ENCODE data around the gene SPCS1.
"Not testable (repeated sequence)": the region's sequence is repeated elsewhere in the genome, so short reads cannot be mapped to it uniquely, and the experiment has no call there.

Gene SPCS1

DNA sequence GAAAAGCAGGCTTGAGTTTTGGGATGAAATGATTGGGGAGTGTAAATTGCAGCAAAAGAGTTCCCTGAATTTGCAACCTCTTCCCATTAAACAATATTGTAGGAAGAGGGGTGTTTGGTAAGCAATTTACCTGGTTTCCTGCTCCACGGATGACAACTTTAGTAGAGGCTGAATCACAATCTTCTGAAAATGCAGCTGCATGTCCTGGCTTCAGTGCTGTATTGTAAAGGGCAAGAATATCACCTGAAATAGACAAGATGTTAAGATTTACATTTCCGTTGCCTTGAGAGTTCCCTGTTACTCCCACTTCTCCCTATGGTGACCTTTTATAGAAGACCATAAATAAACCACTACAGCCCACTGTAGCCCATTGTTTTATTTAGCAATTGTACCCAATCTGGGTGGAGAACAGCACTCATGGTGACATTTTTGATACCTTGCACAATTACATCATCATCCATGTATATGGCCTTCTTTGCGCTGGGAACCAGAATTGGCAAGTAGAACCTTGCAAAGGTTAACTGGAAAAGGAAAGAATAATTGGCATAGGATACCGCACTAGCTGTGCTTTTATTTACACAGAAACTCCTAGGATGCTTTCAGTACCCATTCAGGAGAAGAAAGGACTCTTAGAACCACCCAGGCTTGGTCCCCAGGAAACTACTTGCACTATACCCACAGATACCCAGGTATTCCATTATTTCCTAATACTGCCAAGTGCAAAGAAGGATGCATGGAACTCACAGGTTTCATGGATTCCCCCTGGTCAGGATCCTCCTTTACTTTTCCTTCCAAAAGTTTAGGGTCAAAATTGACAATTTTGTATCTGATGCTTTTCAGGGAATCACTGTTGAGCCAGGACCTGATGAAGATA, 9.9 kb upstream of the SPCS1 start:
- no peak for DNase-seq

DNA sequence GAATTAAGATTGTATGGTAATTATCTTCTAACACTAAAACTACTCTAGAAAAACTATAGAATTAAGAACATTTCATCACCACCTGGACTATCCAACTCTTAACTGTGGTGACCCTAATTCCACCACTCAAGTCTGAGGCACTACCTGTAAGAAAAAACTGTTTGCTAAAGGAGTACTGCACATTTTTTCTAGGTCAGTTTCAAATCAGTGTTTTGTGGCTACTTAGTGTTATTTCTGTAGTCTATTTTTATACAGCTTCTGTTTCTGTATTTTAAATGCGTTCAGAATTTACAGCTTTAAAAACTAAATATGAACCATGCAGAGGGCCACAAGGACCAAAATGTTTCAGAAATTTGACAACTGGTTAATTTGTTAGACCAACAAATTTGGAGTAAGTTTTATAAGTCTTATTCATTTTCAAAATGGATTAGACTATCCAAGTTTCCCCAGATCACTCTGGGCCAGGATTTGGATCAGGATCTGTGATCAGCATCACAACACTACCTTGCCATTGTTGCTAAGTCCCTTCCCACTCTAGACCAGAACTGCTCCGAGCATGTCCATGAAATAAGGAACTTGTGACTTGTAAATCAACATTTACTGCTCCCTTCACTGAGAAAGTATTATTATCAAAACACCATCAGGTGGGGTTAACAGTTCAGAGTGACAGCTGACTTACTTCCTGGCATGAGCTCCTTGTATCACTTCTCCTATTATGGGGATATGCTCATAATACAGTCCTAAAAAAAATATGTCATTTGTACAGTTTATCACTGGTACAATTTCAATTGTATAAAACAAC, 8.9 kb upstream of the SPCS1 start:
- DNase-seq, result peak in 1 of 2 donors; percentile 20

DNA sequence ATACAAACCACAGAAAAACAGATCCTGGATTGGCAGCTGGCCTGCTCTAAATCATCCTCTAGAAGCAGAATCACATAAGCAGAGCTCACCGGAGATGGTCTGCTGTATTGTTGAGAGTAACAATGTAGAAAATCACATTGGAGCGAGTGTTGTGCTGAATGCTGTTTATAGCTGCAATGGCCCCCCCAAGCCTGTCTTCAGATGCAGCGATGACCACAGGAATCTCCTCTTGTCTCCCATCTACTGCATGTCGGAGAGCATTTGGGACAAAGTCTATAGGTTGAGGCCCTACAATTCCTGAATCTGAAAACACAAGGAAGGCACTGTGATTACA, 8.3 kb upstream of the SPCS1 start:
- DNase-seq, result no peak

DNA sequence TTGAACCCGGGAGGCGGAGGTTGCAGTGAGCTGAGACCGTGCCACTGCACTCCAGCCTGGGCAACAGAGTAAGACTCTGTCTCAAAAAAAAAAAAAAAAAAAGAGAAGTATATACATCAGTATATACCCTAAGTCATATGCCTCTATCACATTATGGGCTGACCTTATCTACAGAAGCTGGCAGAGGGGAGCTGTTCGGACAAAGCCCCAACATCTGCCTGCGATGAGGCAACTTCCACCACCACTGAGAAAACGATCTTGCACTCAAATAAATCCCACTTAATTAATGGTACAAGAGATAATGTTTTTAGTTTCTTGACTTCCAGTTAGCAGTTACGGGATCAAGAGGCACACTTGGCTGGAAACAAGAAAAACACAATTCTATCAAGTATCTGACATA, 2.6 kb upstream of the SPCS1 start:
- DNase-seq, result no peak

DNA sequence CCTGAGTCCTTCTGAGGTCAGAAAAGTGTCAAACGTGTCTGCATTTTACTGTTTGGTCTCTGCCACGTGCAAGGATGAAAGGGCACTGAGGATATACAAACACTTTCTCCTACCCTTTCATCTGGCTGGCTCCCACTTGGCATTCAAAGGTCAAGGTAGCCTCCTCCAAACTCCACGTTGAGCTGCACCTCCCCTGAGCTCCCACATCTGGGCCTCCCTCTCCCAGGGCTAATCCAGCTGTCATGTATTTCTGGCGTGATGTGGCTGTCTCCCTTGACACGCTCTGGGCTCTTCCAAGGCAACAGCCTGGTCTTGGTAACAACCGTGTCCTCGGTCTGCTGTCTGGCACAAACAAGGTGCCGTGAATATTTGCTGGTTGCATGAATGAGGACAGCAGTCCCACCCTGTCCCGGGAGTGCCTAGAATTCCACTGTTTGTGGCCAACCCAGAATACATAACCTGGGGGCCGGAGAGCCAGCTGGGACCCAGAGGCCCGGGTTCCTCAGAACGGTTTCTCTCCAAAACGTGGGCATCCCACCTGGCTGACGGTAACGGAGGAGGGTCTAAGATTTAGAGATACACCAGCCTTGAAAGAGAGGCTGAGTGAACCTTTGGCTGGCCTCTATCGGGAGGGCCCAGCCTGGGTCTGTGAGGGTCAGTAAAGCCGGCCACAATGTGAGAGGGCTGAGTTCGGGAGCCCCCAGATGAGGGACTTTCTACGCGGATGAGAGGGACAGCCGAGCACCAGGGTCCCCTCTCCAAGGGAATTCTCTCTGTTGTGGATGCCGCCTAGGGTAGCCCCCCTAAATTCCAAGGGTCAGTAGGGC, 1.1 kb upstream of the SPCS1 start:
- no peak for DNase-seq

DNA sequence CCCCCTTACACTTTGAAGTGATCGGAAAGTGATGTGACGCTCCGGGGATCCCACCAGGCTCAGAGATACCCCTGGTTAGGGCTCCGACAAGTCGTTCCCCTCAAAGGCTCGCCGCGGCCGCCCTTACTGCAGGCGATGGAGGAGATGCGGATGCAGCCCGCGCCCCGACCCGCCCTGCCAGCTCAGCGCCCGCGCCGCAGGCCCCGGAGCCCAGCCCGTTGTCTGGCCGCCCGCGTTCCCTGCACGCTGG, 543 bp upstream of the SPCS1 start:
- no peak for DNase-seq

DNA sequence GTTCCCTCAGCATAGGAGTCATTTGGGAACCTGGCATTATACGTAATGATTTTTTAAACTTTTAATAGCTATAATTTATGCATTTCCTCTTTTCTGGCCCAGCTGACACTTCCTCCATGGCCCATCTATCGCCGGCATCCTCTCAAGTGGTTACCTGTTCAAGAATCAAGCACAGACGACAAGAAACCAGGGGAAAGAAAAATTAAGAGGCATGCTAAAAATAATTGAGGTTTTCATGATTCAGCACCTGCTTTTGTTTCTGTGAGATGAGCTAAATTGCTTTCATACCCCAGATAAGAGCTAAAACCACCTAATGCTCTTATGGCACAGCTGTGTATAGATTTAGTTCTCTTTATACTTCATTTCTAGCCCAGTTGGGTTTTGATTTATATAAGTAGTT, 1.7 kb downstream of the SPCS1 start:
- DNase-seq, result no peak

DNA sequence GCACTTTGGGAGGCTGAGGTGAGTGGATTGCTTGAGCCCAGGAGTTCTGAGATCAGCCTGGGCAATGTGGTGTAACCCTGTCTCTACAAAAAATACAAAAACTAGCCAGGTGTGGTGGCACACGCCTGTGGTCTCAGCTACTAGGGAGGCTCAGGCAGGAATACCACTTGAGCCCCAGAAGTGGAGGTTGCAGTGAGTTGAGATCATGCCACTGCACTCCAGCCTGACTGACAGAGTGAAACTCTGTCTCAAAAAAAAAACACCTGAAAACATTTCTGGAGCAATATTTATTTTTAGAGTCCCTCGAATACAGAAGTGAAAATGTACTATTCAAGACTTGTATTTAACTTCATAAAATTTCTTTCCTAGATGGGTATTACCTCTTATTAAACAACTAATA, 4.6 kb downstream of the SPCS1 start:
- no peak for DNase-seq

DNA sequence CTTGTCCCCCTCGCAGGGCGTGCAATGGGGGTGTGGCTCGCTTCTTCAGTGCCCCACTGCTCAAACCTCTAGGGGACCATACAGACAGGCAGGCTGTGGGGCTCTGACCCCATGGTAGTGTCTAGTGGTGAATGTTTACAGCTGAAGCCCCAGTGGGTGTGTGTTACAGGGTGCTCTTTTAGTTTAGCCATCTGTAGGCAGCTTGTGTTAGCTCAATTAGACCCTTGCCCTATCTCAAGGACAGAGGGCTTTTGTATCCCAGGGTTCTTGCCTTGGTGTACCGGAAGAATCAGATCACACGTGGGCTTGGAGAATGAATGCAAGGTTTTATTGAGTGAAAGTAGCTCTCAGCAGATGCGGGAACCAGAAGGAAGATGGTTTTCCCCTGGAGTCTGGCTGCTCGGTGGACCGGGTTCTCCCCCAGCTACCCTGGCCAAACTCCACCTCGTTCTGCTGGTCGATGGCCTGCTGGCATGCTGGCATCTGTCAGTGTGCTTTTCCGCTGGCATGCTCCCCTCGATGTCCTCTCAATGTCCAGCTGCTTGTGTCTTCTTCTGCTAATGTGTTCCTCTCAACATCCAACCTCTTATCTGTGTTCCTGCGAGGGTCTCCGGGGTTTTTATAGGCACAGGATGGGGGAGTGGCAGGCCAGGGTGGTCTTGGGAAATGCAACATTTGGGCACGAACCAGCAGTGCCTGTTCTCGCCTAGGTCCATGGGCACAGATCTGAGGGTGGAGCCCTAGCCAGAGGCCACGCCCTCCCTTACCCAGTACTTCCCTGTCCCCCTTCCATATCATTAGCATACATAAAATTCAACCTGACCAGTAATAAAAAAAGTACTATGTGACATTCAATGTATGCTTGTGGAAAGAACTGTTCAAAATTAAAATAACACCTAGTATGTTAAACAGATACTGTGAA, 6.6 kb downstream of the SPCS1 start:
- no peak for DNase-seq

DNA sequence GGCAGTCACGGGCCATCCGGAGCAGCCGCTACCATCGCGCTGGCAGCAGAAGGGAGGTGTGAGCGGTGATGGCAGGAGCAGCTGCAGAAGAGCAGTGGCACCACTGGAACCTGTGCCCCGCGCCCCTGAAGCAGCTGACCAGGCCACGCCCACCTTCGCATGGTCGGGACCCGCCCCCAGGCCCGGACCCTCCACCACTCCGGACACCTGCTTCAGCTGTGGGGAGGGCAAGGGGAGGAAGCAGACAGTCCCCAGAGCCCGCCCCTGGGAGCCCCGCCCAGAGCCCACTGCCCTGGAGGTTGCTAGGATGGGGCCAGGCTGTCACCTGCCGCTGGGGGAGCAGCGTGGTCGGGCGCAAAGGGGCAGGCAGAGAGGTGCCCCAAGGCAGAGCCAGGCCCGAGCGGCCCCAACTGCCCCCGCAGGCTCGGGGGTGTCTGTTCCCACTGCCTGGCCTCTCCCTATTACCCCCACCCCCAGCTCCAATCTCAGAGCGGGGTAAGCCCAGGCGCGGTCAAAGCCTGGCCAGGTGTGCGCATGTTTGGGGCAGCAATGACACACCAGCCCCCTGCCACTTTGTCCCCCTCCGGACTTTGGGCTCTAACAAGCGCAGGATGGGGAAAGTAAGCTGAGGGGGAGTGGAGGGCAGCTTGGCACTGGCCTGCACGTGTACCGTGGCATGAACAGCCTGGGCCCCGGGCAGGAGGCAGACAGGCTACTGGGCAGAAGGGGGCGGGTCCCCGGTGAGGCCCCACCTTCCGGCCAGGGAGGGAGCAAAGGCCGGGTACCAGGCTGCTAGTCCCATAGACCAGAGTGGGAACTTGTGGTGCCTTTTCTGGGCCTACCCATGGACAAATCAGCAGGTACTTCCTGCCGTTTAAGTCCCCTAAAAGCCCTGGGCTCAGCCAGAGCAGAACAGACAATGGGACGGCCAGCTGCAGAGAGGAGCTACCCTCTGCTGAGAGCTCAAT, 8.7 kb downstream of the SPCS1 start:
- no peak for DNase-seq

DNA sequence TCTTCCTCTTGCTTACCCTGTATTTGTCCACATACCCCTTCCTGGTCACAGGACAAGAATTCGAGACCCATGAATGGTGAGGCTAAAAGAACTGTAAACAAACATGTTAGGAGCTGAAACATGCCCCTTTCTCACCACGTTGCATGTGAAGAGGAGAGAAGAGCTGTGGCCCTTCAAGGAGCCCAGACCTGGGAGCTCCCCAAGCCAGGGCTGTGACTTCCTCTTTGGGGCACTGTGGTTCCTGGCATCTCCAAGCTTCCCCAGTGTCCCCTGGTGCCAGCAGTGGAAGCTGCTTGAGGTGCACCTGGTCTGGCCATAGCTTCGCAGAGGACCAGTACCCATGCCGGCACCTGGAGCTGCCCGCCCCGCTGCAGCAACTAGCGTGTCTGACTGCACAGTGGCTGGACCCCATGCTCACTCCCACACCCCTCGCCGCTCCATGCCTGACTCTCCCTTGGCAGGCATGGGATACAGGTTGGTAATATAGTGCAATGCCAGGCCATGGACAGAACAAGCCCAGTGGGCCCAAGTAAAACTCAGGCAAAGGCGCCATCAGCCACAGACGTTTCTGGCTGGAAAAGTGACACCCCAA, 9.9 kb downstream of the SPCS1 start:
- peak; percentile 20 to 35 for DNase-seq

DNA sequence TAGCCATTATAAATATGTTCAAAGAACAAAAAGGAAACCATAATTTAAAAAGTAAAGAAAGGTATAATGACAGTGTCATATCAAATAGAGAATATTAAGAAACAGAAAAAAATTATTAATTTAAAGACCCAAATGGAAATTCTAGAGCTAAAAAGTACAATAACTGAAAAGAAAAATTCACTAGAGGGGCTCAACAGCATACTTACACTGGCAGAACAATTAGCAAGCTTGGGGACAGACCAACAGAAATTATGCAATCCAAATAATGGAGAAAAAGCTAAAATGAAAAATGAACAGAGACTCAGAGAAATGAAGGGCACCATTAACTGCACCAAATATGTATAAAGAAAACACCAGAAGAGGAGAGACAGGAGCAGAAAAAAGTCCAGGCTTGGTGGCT, 13.7 kb downstream of the SPCS1 start:
- no peak for DNase-seq

DNA sequence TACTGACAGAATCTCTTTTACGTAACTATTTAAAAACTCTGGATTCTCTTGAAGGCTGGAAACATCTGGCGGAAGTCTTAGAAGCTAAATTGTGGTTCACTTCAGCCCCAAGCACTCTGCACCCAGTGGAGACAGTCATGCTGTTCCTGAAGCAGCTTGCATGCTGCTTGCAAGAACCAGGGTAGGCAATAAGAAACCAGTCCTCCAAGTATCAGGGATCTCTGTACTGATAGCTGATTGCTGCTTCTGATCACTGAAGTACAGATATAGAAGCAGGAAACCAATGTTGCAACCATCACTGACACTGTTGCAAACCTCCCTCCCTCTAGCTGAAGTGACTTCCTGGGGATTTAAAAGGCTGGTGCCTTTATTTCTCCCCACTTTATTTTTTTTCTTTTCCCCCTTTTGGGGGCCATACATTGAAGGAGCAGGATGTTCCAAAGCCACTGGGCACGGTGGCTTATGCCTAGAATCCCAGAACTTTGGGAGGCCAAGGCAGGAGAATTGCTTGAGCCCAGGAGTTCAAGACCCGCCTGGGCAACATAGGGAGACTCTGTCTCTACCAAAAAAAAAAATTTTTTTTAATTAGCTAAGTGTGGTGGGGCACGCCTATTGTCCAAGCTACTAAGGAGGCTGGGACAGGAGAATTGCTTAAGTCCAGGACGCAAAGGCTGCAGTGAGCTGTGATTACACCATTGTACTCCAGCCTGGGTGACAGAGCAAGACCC, 15.3 kb downstream of the SPCS1 start:
- DNase-seq, result peak; percentile 59 to 73

DNA sequence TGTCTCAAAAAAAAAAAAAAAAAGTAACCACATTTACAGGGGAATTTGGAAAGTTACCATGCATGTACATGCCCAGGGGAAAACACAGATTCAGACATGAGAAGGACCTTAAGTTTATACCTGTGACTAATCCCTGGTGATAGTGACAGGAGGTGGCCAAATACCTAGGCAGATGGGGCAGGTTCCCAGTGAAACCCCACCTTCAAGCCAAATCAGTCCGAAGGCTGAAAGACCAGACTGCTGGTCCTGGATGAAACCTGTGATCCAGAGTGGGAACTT, 15.8 kb downstream of the SPCS1 start:
- DNase-seq, result no peak

DNA sequence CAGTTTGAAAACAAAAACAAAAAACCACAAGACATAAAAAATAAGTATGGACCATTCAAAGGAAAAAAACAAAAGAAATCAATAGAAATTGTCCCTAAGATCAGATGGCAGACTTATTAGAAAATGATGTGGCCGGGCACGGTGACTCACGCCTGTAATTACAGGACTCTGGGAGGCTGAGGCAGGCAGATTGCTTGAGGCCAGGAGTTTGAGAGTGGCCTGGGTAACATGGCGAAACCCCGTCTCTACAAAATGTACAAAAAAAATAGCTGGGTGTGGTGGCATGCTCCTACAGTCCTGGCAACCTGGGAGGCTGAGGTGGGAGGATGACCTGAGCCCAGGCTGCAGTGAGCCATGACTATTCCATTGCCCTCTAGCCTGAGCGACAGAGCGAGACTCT, 16.6 kb downstream of the SPCS1 start:
- DNase-seq, result no peak

DNA sequence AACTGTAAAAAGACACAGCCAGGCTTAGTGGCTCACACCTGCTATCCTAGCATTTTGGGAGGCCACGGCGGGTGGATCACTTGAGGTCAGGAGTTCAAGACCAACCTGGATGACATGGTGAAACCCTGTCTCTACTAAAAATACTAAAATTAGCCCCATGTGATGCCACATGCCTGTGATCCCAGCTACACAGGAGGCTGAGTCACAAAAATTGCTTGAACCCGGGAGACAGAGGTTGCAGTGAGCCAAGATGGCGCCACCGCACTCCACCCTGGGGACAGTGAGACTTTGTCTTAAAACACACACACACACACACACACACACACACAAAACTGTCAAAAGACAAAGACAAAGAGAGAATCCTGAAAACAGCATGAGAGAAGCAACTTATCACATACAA, 18.0 kb downstream of the SPCS1 start:
- DNase-seq, result no peak

DNA sequence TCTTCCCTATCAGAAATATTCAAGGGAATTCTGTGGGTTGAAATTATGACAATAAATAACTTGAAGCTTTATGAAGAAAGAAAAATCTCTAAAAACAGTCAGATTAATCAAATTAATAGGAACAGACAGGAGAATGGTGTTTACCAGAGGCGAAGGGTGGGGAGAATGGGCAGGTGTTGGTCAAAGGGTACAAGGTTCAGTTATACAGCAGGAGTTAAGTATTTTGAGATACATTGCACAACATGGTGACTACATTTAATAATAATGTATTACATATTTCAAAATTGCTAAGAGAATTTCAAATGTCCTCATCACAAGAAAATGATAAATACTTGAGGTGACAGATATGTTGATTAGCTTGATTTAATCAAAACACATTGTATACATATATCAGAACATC, 18.6 kb downstream of the SPCS1 start:
- no peak for DNase-seq

DNA sequence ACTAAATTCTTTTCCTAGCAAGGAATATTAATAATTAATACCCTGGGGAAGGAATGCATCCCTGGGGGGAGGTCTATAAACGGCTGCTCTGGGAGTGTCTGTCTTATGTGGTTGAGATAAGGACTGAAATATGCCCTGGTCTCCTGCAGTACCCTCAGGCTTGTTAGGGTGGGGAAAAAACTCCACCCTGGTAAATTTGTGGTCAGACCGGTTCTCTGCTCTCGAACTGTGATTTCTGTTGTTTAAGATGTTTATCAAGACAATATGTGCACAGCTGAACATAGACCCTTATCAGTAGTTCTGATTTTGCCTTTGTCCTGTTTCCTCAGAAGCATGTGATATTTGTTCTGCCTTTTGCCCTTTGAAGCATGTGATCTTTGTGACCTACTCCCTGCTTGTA, 22.8 kb downstream of the SPCS1 start:
- DNase-seq, result not testable (repeated sequence)

DNA sequence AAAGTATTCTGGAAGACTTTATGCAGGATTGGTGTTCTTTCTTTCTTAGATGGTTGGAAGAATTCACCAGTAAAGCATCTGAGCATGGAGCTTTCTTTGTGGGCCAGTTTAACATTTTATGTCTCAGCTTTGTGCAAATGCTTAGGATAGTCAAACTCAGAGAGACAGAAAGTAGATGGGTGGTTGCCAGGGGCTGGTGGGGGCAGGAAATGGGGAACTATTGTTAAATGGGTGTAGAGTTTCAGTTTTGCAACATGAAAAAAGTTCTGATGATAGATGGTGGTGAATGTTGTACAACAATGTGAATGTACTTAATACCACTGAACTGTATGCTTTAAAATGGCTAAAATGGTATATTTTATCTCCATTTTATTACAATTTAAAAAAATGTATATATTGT, 24.8 kb downstream of the SPCS1 start:
- no peak for DNase-seq

DNA sequence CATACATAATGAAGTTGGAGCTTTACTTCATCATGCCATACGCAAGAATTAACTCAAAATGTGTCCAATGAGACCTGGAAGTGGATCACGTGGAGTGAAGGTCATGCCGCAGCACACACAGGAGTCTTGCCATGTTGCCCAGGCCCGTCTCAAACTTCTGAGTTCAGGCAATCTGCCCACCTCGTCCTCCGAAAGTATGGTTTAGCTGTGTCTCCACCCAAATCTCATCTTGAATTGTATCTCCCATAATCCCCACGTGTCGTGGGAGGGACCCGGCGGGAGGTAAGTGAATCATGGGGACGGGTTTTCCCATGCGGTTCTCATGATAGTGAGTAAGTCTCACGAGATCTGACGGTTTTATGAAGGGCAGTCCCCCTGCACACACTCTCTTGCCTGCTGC, 25.7 kb downstream of the SPCS1 start:
- no peak for DNase-seq
